Epithelial cell of esophagus (primary cell): ENCODE measurements around the gene POLR3C.
A peak's percentile ranks its signal among the peaks of the same experiment; 100 is the strongest.

ENCODE experiments used
- DNase-seq: peaks from one replicate; pipeline ENCODE4 v3.0.0; 2010; ENCODE audit warnings: low read depth
- H3K4me3 ChIP-seq: 2 replicates; pipeline ENCODE4 v1.5.1; 2011; ENCODE audit warnings: mild to moderate bottlenecking, low read length, control low read depth
- CTCF ChIP-seq: IDR thresholded peaks from 2 replicates; pipeline ENCODE4 v1.5.1; 2011; ENCODE audit warnings: low read depth, mild to moderate bottlenecking, low read length, control low read depth, inconsistent platforms; ENCODE audit not compliant: insufficient read depth; ENCODE audit errors: missing control alignments

The POLR3C gene

GRCh38 chr1:145858238-145858900, 34.4 kb downstream of the POLR3C start:
- DNase-seq: peak; percentile 53
- H3K4me3 ChIP-seq: peak overlapping the region; percentile 87
- TF ChIP-seq CTCF: no peak

- peak within 1 kb of the TSS; percentile 87 for H3K4me3 ChIP-seq
- no peak for TF ChIP-seq CTCF
- peak; percentile 98 for DNase-seq
Measured at GRCh38 chr1:145858901-145859490, 35.0 kb downstream of the POLR3C start, which contains the start of gene PIAS3. Gene PIAS3 (minus strand): TSS chr1:145859081. CDS start chr1:145858990, 91 bp downstream.

GRCh38 chr1:145859491-145860023, 35.6 kb downstream of the POLR3C start:
- peak overlapping the region; percentile 87 for H3K4me3 ChIP-seq
- peak; percentile 88 for DNase-seq
- TF ChIP-seq CTCF: no peak

- TF ChIP-seq CTCF: no peak
- no peak for DNase-seq
- H3K4me3 ChIP-seq: no peak overlapping the region
Measured at GRCh38 chr1:145863282-145864018, 39.5 kb downstream of the POLR3C start.

GRCh38 chr1:145868232-145868631, 44.2 kb downstream of the POLR3C start:
- no peak for TF ChIP-seq CTCF
- no peak for DNase-seq
- no peak overlapping the region for H3K4me3 ChIP-seq

- TF ChIP-seq CTCF: no peak
- no peak for DNase-seq
- peak overlapping the region; percentile 0 for H3K4me3 ChIP-seq
Measured at GRCh38 chr1:145871994-145872924, 48.3 kb downstream of the POLR3C start.
